Mammary epithelial cell (primary cell): ENCODE results near the gene C3.

Experiments used
- EZH2 ChIP-seq: IDR thresholded peaks from 2 replicates; pipeline ENCODE4 v1.6.1; 2012; ENCODE audit warnings: low read length, inconsistent platforms, borderline replicate concordance
- TF ChIP-seq, protein P1 (sequence below), 2 donors: IDR thresholded peaks in 1 of 2; conservative IDR thresholded peaks in 1 of 2; 2 replicates each; pipeline ENCODE4 v1.5.1; 2011 to 2012; ENCODE audit warnings: inconsistent platforms in 2 of 2, low read length in 2 of 2, mild to moderate bottlenecking in 2 of 2, control low read depth in 1 of 2, low read depth in 1 of 2; ENCODE audit not compliant: insufficient read depth in 1 of 2; ENCODE audit errors: extremely low read depth in 1 of 2

DNA sequence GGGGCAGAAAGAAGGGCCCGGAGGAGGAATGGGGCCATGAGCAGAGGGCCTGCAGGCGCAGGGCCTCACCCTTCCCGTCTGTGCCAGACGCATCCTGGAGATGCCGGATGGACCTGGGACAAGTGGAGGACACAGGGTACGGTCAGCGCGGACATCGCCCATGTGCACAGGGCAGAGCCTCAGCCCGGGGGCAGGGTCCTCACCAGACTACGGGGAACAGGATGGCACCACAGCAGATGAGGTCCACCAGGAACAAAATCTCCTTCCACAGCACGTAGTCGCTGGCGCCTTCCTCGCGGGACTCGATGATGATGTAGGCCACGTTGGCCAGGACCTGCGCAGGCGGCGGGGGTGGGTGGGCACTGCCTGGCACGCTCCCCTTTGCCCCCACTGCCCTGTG is 11.4 kb upstream of the C3 start:
- TF ChIP-seq, protein P1, sequence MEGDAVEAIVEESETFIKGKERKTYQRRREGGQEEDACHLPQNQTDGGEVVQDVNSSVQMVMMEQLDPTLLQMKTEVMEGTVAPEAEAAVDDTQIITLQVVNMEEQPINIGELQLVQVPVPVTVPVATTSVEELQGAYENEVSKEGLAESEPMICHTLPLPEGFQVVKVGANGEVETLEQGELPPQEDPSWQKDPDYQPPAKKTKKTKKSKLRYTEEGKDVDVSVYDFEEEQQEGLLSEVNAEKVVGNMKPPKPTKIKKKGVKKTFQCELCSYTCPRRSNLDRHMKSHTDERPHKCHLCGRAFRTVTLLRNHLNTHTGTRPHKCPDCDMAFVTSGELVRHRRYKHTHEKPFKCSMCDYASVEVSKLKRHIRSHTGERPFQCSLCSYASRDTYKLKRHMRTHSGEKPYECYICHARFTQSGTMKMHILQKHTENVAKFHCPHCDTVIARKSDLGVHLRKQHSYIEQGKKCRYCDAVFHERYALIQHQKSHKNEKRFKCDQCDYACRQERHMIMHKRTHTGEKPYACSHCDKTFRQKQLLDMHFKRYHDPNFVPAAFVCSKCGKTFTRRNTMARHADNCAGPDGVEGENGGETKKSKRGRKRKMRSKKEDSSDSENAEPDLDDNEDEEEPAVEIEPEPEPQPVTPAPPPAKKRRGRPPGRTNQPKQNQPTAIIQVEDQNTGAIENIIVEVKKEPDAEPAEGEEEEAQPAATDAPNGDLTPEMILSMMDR (conservative IDR thresholded peaks at IDR 0.05 in 1 of 2, IDR thresholded peaks at IDR 0.05 in 1 of 2; ENCODE audit: extremely low read depth in 1 of 2, insufficient read depth in 1 of 2, low read depth in 1 of 2, low read length in 2 of 2) = no peak
- no peak for TF ChIP-seq EZH2
